Activated CD8-positive, alpha-beta memory T cell treated with anti-CD3 and anti-CD28 coated beads for 4 hours (primary cell): ENCODE data around the gene IVD.

ENCODE experiments used
- DNase-seq, 2 donors: peaks; one replicate each; pipeline ENCODE4 v3.0.0-alpha.2; 2020; ENCODE audit warnings: low read depth in 2 of 2

IVD gene

DNA sequence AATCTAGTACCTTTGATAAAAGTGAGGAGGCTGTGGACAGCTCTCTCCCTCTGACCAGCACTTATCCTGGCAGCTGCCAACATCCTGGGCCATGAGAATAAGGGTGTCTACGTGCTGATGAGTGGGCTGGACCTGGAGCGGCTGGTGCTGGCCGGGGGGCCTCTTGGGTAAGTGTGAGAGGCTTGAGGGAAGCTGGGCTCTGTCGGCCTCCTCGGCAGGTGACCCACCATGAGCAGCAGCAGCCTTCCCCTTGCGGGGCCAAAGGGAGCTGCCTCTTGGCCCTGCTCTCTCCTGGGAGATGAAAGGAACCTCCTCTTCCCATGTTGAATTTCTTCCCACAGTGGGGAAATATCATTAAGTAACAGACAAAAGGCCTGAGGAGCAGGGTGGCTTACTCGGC lies 9.2 kb downstream of the IVD start:
- DNase-seq, result no peak

DNA sequence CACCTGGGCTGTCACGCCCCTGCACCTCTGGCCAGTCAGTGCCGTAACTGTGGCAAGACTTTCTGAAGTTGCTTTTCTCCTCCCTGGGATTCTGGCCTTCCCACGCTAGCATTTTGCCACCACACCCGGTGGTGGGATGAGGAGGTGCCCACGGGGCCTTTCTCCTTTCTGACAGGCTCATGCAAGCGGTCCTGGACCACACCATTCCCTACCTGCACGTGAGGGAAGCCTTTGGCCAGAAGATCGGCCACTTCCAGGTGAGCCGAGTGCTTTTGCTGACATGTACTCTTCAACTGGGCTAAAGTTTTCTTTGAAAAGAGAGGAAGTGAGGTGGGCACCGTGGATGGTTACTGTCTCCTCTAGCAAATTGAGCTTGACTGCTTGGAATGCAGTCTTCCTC lies 9.6 kb downstream of the IVD start:
- DNase-seq, result no peak

DNA sequence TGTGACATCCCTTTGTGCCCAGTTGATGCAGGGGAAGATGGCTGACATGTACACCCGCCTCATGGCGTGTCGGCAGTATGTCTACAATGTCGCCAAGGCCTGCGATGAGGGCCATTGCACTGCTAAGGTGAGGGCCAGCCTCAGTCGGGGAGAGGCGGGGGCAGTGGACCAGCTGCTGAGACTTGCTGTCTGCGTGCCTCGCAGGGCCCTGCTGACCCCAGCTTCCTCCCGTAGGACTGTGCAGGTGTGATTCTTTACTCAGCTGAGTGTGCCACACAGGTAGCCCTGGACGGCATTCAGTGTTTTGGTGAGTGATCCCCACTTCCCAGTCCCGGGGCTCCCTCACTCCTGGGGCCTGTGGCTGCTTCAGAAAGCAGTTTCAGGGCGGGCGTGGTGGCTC lies 10.5 kb downstream of the IVD start:
- DNase-seq, result no peak

- no peak for DNase-seq
Measured at GRCh38 chr15:40418126-40418525, 12.5 kb downstream of the IVD start.

- DNase-seq, result no peak
Measured at GRCh38 chr15:40420071-40420713, 14.6 kb downstream of the IVD start.

DNA sequence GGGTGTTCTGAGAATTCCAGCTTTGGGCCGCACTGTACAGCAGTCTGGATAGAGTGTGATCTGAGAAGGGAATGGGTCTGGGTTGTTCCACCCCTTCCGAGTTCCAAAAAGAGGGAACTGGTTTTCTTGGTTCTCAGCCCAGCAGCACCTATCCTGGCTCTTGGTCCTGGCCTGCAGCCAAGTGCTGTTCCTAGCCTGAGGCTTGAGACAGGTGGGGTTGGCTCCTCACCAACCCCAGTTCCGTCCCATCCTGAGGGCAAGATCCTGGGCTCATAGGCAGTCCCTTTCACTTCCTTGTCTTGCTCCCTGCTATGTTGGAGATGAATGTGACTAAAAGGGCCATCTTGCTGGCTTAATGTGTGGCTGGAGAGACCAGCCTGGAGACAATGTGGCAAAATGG lies 15.2 kb downstream of the IVD start:
- DNase-seq, result no peak

- peak; percentile 45 to 61 for DNase-seq
Measured at GRCh38 chr15:40421246-40422157, 15.9 kb downstream of the IVD start.

- DNase-seq, result no peak
Measured at GRCh38 chr15:40424483-40425115, 19.0 kb downstream of the IVD start.

- DNase-seq, result no peak
Measured at GRCh38 chr15:40425681-40426080, 20.1 kb downstream of the IVD start.

GRCh38 chr15:40427188-40427587 lies 21.6 kb downstream of the IVD start:
- DNase-seq, result no peak

DNA sequence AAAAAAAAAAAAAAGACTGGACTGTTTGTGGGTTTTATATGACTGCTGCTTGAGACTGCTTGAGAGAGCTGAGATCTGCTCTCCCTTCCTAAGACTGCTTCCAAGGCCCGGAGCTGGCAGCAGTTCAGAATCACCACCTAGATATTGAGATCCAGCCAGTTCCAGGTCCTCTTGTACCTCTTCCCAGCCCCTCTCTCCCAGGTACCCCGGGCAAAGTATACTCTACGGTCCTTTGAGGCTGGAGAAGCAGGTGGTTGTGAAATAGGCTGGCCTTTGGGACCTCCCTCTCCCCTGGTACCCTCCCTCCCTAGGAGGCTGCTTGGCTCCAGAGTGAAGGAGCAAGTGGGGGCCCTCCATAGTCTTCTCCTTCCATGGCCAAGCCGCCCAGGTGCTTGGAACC lies 22.6 kb downstream of the IVD start:
- no peak for DNase-seq

DNA sequence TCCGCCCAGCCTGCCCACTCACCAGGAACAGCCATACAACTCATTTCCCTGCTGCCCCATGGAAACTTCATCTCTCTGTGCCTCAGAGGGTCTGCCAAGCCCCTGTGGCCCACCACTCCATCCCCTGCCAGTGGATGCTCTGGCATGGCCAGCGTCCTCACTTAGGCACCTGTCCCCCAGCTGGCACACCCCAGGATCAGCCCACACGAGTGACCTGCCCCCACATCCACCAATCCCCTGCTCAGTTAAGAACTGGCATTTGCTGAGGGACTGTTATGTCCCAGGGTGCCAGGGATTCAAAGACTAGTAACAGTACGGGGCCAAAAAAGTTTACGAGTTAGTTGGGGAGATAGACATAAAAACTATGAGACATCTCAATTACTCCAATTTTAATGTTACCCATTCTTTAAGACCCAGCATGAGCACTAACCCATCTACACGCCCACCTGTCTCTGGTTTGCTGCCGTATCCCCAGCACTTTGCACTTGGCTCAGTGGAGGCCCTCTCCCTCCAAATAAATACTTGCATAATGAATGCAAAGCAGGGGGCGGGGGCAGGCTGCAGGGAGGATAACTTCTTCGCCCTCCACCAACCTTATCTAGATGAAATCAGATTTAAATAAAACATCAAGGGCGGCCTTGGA lies 23.6 kb downstream of the IVD start:
- DNase-seq, result no peak

DNA sequence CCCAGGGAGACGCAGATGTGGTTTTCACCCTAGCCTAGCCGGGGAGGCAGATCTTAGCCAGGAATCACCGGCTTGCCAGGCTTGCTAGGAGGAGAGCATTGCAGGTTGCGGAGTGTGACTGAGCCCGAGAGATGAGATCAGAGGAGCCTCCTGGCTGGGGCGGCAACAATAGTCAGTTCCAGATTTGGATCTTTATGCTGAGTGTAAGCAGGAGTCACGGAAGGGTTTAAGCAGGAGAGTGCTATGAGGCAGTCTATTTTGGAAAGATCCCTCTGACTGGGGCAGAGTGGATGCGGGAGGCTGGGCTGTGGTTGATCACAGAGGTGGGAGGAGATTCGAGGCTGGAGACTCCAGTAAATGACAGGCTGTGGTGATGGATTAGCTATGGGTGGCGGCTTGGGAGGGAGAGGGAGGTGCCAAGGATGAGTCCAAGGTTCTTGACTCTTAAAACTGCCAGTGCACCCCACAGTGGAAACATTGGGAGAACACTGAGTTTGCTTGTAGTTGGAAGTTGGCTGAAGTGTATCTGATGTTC lies 24.7 kb downstream of the IVD start:
- no peak for DNase-seq

- DNase-seq, result no peak
Measured at GRCh38 chr15:40435023-40435709, 29.6 kb downstream of the IVD start.

- DNase-seq, result no peak
Measured at GRCh38 chr15:40435710-40436089, 30.1 kb downstream of the IVD start.

- DNase-seq, result no peak
Measured at GRCh38 chr15:40436116-40436891, 30.7 kb downstream of the IVD start.

- DNase-seq, result no peak
Measured at GRCh38 chr15:40436892-40437751, 31.5 kb downstream of the IVD start.

GRCh38 chr15:40437752-40438687 lies 32.4 kb downstream of the IVD start:
- DNase-seq, result no peak

DNA sequence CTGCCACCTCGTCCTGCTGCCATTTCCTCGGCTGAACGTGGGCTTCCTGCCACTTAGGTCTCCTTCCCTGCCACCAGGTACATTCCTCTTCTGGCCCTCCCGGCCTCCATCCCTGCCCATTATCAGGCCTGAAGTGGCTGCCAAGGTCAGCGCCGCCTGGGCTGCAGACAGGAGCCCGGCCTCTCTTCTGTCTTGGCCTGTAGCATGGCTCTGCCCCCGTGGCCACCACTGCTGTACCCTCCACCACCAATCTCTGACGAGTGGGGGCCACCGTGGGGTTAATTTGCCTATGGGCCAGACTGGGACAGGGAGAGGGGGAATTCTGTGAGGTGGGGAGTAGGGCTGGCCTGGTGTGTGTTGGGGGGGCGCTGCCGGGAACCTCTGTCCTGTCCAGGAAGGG lies 33.1 kb downstream of the IVD start:
- no peak for DNase-seq
